ENCODE results near the gene TMEFF1.

TMEFF1 gene

GRCh38 chr9:100448266-100448665 lies 24.7 kb upstream of the TMEFF1 start:
- no peak for DNase-seq (ENCODE audit: low read depth)

DNA sequence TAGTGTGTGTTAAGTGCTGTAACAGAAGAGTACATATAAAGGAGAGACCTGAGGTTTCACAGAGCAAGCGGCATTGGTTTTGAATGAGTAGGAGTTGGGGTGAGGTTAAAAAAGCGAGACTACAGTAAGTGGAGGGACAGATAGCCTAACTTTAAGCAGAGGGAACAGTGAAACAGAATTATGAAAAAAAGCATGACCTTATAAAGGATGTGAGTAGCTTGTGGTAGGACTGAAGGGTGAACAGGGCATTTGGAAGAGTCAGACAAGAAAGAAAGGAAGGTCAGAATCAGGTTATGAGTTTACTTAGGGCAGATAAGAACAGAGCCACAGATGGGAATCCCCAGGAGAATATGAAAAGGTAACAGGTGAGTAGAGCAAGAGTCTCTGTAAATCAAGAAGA lies 23.5 kb upstream of the TMEFF1 start:
- no peak for DNase-seq (ENCODE audit: low read depth)

GRCh38 chr9:100452894-100453293 lies 20.1 kb upstream of the TMEFF1 start:
- DNase-seq (ENCODE audit: low read depth), result no peak

GRCh38 chr9:100455470-100455869 lies 17.5 kb upstream of the TMEFF1 start:
- DNase-seq (ENCODE audit: low read depth), result no peak

GRCh38 chr9:100457517-100457916 lies 15.4 kb upstream of the TMEFF1 start:
- no peak for DNase-seq (ENCODE audit: low read depth)

DNA sequence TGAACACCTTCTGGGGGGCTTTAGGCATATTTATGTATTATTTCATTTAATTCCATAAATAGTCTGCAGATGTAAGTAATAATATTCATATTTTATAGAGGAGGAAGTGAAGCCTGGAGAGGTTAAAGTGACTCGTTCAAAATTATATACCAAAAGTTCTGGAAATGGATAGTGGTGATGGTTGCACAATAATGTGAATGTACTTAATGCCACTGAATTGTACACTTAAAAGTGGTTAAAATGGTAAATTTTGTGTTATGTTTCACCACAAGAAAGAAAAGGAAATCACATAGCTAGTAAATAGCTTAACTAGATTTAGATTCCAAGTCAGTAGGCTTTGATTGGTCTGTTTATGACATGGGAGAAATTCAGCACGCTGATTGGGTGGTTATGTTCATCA lies 13.0 kb upstream of the TMEFF1 start:
- DNase-seq (ENCODE audit: low read depth), result no peak

DNA sequence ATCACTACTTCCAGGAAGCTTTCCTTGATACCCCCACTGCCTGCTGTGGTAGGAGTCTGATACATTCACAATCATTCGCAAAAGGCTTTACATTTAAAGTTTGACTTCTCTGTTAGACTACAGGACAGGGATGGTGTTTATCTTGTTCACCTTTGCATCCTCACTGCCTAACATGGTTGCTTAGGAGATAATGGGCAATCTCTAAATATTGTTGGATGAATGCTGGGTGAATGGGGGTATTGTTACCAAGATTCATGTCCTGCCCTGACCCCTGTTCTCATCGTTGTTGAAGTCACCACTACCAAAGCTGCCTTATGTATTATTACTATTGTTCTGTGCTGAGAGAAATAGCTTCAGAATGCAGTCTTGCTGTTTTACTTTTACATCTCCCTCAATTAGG lies 7.7 kb upstream of the TMEFF1 start:
- DNase-seq (ENCODE audit: low read depth), result no peak

- DNase-seq (ENCODE audit: low read depth), result no peak
Measured at GRCh38 chr9:100465761-100466160, 7.2 kb upstream of the TMEFF1 start.

- DNase-seq (ENCODE audit: low read depth), result no peak
Measured at GRCh38 chr9:100466171-100466828, 6.6 kb upstream of the TMEFF1 start.

GRCh38 chr9:100466829-100467221 lies 6.1 kb upstream of the TMEFF1 start:
- no peak for DNase-seq (ENCODE audit: low read depth)

DNA sequence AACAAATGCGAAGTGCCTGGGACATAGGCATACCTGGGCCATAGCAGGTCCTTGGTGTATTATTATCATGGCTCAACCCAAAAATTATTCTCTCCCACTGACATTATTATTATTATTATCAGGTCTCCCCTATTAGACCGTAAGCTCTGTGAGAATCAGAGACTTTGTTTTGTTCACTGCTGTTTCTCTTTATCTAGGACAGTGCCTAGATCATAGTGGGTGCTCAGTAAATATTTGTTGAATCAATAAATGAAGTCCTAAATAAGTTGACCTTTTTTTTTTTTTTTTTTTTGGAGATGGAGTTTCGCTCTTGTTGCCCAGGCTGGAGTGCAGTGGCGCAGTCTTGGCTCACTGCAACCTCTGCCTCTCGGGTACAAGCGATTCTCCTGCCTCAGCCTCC lies 4.9 kb upstream of the TMEFF1 start:
- DNase-seq (ENCODE audit: low read depth), result no peak

DNA sequence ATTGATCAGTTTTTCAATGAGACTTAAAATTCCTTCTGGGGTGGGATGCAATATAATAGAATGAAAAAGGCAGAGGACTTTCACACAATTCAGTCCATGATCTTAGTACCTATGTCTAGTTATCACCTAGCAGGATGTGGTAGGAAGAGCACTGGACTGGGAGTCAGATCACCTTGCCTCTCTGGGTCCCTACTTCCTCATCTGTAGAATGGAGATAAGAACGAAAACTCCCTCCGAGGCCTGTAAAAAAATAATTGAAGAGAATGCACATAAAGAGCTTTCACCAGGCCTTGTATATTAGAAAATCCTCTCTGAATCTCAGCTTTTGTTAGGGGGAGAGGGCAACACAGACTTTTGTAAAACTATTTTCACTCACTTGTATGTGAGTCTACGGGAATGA lies 681 bp upstream of the TMEFF1 start:
- no peak for DNase-seq (ENCODE audit: low read depth)

DNA sequence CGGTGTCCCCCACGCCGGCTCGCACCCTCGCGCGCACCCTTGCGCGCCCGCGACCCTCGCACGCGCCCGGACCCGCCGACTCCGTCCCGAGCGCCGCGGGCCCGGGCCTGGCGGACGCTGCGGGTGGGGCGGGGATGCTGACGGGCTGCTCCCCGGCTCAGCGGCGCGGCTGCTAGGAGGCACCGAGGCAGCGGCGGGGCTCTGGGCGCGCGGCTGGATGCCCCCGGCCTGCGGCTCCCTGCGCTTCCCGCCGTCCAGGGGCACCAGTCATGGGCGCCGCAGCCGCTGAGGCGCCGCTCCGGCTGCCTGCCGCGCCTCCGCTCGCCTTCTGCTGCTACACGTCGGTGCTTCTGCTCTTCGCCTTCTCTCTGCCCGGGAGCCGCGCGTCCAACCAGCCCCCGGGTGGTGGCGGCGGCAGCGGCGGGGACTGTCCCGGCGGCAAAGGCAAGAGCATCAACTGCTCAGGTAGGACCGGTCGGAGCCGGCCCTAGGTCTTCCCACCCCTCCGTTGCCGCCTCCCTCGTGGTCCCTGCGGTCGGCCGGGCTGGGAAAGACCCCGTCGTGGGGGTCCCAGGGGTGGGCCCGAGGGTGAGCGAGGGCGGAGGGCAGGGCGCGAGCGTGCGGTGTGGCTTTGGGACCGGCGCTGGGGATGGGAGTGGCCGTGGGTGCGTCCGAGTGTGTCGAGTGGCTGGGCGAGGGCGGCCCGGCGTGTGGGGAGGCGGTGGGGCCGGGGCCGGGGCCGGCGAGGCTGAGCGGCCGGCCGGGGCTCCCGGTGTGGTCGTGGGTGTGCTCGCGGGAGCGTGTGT lies 530 bp downstream of the TMEFF1 start:
- no peak for DNase-seq (ENCODE audit: low read depth)

- no peak for DNase-seq (ENCODE audit: low read depth)
Measured at GRCh38 chr9:100474082-100474923, 1.4 kb downstream of the TMEFF1 start.

DNA sequence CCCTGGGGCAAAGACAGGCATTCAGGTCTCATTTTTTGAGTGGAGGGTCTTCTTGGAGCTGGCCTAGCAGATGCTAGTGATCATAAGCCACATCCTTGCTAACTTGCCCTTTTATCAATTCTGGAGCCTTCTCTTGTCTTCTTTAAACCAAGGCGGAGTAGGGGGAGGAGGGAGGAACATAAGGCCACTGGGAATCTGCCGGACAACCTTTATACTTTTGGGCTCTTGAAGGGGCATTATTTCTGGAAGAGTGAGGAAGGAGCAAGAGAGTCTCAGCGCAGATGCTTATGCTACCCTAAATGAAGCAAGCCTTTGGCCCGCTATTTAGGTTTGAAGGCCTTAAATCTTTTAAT lies 2.0 kb downstream of the TMEFF1 start:
- no peak for DNase-seq (ENCODE audit: low read depth)

- DNase-seq (ENCODE audit: low read depth), result no peak
Measured at GRCh38 chr9:100477241-100477640, 4.3 kb downstream of the TMEFF1 start.

DNA sequence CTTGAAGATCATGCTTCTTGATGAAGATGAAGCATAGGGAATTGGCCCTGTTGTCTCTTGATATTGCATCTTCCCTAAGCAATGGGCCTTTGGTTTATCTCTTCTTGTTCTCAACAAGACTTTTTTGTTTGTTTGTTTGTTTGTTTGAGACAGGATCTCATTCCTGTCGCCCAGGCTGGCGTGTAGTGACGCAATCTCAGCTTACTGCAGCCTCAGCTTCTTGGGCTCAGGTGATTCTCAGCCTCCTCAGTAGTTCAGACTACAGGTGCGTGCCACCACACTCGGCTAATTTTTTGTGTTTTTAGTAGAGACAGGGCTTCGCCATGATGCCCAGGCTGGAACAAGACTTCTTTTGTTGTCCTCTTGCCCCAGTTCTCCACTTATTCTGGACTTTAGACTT lies 5.2 kb downstream of the TMEFF1 start:
- no peak for DNase-seq (ENCODE audit: low read depth)

GRCh38 chr9:100479820-100480219 lies 6.9 kb downstream of the TMEFF1 start:
- no peak for DNase-seq (ENCODE audit: low read depth)

- no peak for DNase-seq (ENCODE audit: low read depth)
Measured at GRCh38 chr9:100485196-100485595, 12.2 kb downstream of the TMEFF1 start.

DNA sequence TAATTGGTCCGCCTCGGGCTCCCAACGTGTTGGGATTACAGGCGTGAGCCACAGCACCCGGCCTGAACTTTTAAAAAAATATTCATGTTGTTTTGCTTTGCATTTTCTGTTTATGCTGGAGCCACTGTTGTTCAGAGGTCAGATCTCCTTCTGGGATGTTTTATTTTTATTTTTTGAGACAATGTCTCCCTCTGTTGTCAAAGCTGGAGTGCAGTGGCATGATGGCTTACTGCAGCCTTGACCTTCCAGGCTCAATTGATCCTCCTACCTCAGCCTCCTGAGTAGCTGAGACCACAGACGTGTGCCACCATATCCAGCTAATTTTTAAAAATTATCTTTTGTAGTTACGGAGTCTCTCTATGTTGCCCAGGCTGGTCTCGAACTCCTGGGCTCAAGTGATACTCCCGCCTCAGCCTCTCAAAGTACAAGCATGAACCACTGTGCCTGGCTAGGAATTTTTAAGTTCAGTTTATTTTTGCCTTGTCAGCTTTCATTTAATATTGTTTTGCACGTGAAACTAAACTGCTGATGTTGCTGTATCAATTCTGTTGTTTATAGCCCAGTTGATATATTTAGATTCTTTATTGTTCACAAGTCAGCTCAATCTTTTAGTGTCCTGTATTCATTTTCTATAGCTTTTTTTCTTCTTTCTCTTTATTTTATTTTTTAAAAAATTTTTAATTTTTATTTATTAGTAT lies 13.7 kb downstream of the TMEFF1 start:
- no peak for DNase-seq (ENCODE audit: low read depth)

DNA sequence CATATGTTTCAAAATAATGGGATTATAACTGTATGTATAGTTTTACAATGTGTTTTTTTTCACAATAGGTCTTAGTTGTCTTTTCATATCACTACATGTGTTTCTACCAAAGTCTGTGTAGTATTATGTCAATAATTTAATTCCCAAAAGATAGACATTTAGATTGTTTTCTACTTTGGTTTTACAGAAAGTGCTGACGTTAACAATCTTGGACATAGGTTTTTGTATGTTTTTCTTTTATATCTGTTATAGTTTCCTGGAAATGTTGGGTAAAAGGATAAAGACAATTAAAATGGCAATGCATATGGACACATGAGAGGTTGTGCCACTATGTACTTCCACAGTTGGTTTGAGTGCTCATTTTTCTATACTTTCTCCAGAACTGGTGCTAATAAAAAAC lies 15.2 kb downstream of the TMEFF1 start:
- no peak for DNase-seq (ENCODE audit: low read depth)

DNA sequence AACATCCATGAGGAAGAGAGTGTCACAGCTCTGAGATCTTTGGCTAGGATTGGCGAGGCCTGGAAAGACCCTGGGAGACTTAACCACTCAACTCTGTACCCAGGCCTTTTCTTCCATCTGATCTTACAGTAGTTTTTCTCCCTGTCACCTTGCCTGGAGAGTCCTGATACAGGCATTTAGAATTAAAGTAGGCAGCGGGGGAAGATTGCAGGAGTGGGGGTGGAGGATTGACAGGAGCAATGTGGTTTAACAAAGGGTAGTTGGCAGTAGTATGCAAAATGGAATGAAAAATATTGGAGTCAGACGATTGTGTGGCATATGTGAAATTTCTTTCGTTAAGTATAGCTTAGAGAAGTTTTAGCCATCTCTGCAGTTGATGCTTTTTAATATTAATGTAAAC lies 16.9 kb downstream of the TMEFF1 start:
- no peak for DNase-seq (ENCODE audit: low read depth)

Measured in non-pigmented ciliary epithelial cell (primary cell).